H9 (cell line): ENCODE data around the gene NOVA1. TPM values are rescaled to one million over a fixed set of nuclear protein-coding genes. Genes with fewer than 3 reads are reported as not detected.

Experiments
- DNase-seq: peaks from one replicate; pipeline ENCODE4 v3.0.0-alpha.2; 2017
- H2AFZ ChIP-seq: one replicate; pipeline ENCODE4 v1.6.1; 2013; ENCODE audit warnings: mild to moderate bottlenecking, low read length, control low read depth, moderate library complexity
- H2AK5ac ChIP-seq: 2 replicates; pipeline ENCODE4 v1.6.1; 2013; ENCODE audit warnings: low read length, control low read depth, mixed read lengths; ENCODE audit not compliant: insufficient read length
- H2BK120ac ChIP-seq: one replicate; pipeline ENCODE4 v1.6.1; 2013; ENCODE audit warnings: low read depth, mild to moderate bottlenecking, low read length, control low read depth, inconsistent platforms; ENCODE audit not compliant: poor library complexity, severe bottlenecking
- H2BK12ac ChIP-seq: 2 replicates; pipeline ENCODE4 v1.6.1; 2013; ENCODE audit warnings: low read length, control low read depth, mixed read lengths, low read depth; ENCODE audit not compliant: insufficient read length
- H2BK15ac ChIP-seq: 2 replicates; pipeline ENCODE4 v1.6.1; 2013; ENCODE audit warnings: low read depth, low read length, control low read depth
- H2BK20ac ChIP-seq: one replicate; pipeline ENCODE4 v1.6.1; 2013; ENCODE audit warnings: low read depth, mild to moderate bottlenecking, low read length, control low read depth, inconsistent platforms; ENCODE audit not compliant: poor library complexity, severe bottlenecking
- H2BK5ac ChIP-seq: 2 replicates; pipeline ENCODE4 v1.6.1; 2013; ENCODE audit warnings: low read length, control low read depth, mixed read lengths; ENCODE audit not compliant: insufficient read length
- H3K14ac ChIP-seq: 2 replicates; pipeline ENCODE4 v1.6.1; 2013; ENCODE audit warnings: low read length, control low read depth; ENCODE audit not compliant: insufficient read depth
- H3K18ac ChIP-seq: 2 replicates; pipeline ENCODE4 v1.6.1; 2013; ENCODE audit warnings: low read depth, mild to moderate bottlenecking, mixed read lengths, low read length, control low read depth; ENCODE audit not compliant: insufficient read length
- H3K23ac ChIP-seq: 2 replicates; pipeline ENCODE4 v1.6.1; 2013; ENCODE audit warnings: low read length, control low read depth, mixed read lengths, low read depth; ENCODE audit not compliant: insufficient read length
- H3K23me2 ChIP-seq: 2 replicates; pipeline ENCODE4 v1.6.1; 2013; ENCODE audit warnings: low read depth, mild to moderate bottlenecking, mixed read lengths, low read length, control low read depth; ENCODE audit not compliant: insufficient read length, poor library complexity, severe bottlenecking
- H3K27ac ChIP-seq: 2 replicates; pipeline ENCODE4 v1.5.1; 2013; ENCODE audit warnings: low read length, control low read depth, mixed read lengths, low read depth; ENCODE audit not compliant: insufficient read length
- H3K27me3 ChIP-seq: 2 replicates; pipeline ENCODE4 v1.6.1; 2013; ENCODE audit warnings: low read length, control low read depth, inconsistent platforms; ENCODE audit not compliant: insufficient read depth
- H3K4ac ChIP-seq: 2 replicates; pipeline ENCODE4 v1.6.1; 2013; ENCODE audit warnings: low read depth, mild to moderate bottlenecking, control low read depth, inconsistent platforms, low read length, moderate library complexity
- H3K4me1 ChIP-seq: 2 replicates; pipeline ENCODE4 v1.6.1; 2013; ENCODE audit warnings: low read length, control low read depth, inconsistent platforms; ENCODE audit not compliant: insufficient read depth
- H3K4me2 ChIP-seq: 2 replicates; pipeline ENCODE4 v1.6.1; 2013; ENCODE audit warnings: low read length, control low read depth, mixed read lengths; ENCODE audit not compliant: insufficient read length, insufficient read depth
- H3K56ac ChIP-seq: 2 replicates; pipeline ENCODE4 v1.6.1; 2013; ENCODE audit warnings: low read depth, mild to moderate bottlenecking, mixed read lengths, low read length, control low read depth; ENCODE audit not compliant: insufficient read length
- H3K79me1 ChIP-seq: 2 replicates; pipeline ENCODE4 v1.6.1; 2013; ENCODE audit warnings: low read depth, mild to moderate bottlenecking, moderate library complexity, low read length, control low read depth, inconsistent platforms; ENCODE audit not compliant: insufficient read depth, poor library complexity, severe bottlenecking
- H3K79me2 ChIP-seq: 2 replicates; pipeline ENCODE4 v1.6.1; 2013; ENCODE audit warnings: low read length, control low read depth, inconsistent platforms; ENCODE audit not compliant: insufficient read depth
- H3K9ac ChIP-seq: 2 replicates; pipeline ENCODE4 v1.6.1; 2013; ENCODE audit warnings: low read length, control low read depth, mixed read lengths; ENCODE audit not compliant: insufficient read length; ENCODE audit errors: extremely low read depth
- H3K9me3 ChIP-seq: one replicate; pipeline ENCODE4 v1.6.1; 2013; ENCODE audit warnings: low read depth, low read length, inconsistent platforms; ENCODE audit not compliant: control insufficient read depth
- H3T11ph ChIP-seq: one replicate; pipeline ENCODE4 v1.6.1; 2013; ENCODE audit warnings: mild to moderate bottlenecking, low read length, control low read depth, inconsistent platforms
- H4K20me1 ChIP-seq: one replicate; pipeline ENCODE4 v1.6.1; 2013; ENCODE audit not compliant: control insufficient read depth, insufficient read length, insufficient read depth
- H4K5ac ChIP-seq: 2 replicates; pipeline ENCODE4 v1.6.1; 2013; ENCODE audit warnings: low read depth, mild to moderate bottlenecking, mixed read lengths, low read length, control low read depth; ENCODE audit not compliant: insufficient read length
- H4K8ac ChIP-seq: replicated peaks from 2 replicates; pipeline ENCODE4 v1.6.1; 2013; ENCODE audit warnings: low read length, control low read depth, mixed read lengths, low read depth; ENCODE audit not compliant: insufficient read length
- H4K91ac ChIP-seq: 2 replicates; pipeline ENCODE4 v1.6.1; 2013; ENCODE audit warnings: low read depth, mild to moderate bottlenecking, moderate library complexity, mixed read lengths, low read length, control low read depth; ENCODE audit not compliant: insufficient read length
- H3K27ac Mint-ChIP-seq, 3 experiments: 2 replicates in 2 of 3; 3 replicates in 1 of 3; pipeline ENCODE4 v1.8.0; 2020 to 2021; ENCODE audit warnings: mixed read lengths in 3 of 3, mild to moderate bottlenecking in 1 of 3, moderate library complexity in 1 of 3
- H3K27me3 Mint-ChIP-seq: 2 replicates; pipeline ENCODE4 v1.8.0; 2021; ENCODE audit warnings: low read depth, mild to moderate bottlenecking, moderate library complexity, mixed read lengths
- H3K36me3 Mint-ChIP-seq, 3 experiments: 2 replicates in 2 of 3; 3 replicates in 1 of 3; pipeline ENCODE4 v1.8.0; 2020 to 2021; ENCODE audit warnings: low read depth in 3 of 3, mixed read lengths in 3 of 3; ENCODE audit not compliant: insufficient read depth in 1 of 3
- H3K4me1 Mint-ChIP-seq, 2 experiments: 2 replicates each; pipeline ENCODE4 v1.8.0; 2020; ENCODE audit warnings: mixed read lengths in 2 of 2
- H3K4me3 Mint-ChIP-seq, 2 experiments: 2 replicates in 1 of 2; 3 replicates in 1 of 2; pipeline ENCODE4 v1.8.0; 2020 to 2021; ENCODE audit warnings: mild to moderate bottlenecking in 2 of 2, mixed read lengths in 2 of 2, moderate library complexity in 1 of 2
- H3K9me3 Mint-ChIP-seq, 2 experiments: 2 replicates in 1 of 2; 3 replicates in 1 of 2; pipeline ENCODE4 v1.8.0; 2020; ENCODE audit warnings: mild to moderate bottlenecking in 2 of 2, mixed read lengths in 2 of 2, moderate library complexity in 1 of 2
- total RNA-seq: library from RNA; stranded (reverse); gene quantifications from 2 replicates; pipeline ENCODE4 v1.2.1, GENCODE V29; 2021
- TF ChIP-seq, protein P1 (sequence below): fragments of 200-600 bp; sonication (generic); conservative IDR thresholded peaks from 3 replicates; pipeline ENCODE4 v1.8.0; 2021; ENCODE audit warnings: antibody characterized with exemption, mild to moderate bottlenecking

The NOVA1 gene
- total RNA-seq, 1 experiment from 2014 or later = 13.8 TPM

- Histone ChIP-seq H2AK5ac (no peak overlapping the region), H3K4me2 (no peak overlapping the region), H4K8ac (no peak overlapping the region), H2BK15ac (no peak overlapping the region), H3K56ac (no peak overlapping the region), H3K23me2 (no peaks in the 10 kb centered on the region), H3K27ac (no peak overlapping the region), H3K4ac (no peak overlapping the region), H3K18ac (no peak overlapping the region), H4K5ac (no peak overlapping the region), H2AFZ (no peak overlapping the region), H3K9ac (no peak overlapping the region), H3K27me3 (no peaks in the 10 kb centered on the region), H2BK5ac (no peak overlapping the region), H2BK20ac (no peak overlapping the region), H3K79me2 (no peaks in the 10 kb centered on the region), H3K23ac (no peak overlapping the region), H3K4me1 (no peaks in the 10 kb centered on the region), H4K20me1 (no peaks in the 10 kb centered on the region), H3K14ac (no peak overlapping the region), H2BK12ac (no peak overlapping the region), H2BK120ac (no peak overlapping the region), H4K91ac (no peak overlapping the region), H3T11ph (no peak overlapping the region), H3K9me3 (no peaks in the 10 kb centered on the region), H3K79me1 (no peaks in the 10 kb centered on the region)
- H3K27ac Mint-ChIP-seq = no peak overlapping the region
- H3K27me3 Mint-ChIP-seq = no peaks in the 10 kb centered on the region
- no peak overlapping the region for H3K4me3 Mint-ChIP-seq
- no peaks in the 10 kb centered on the region; a peak in 1 of 5 replicates for H3K9me3 Mint-ChIP-seq
- H3K4me1 Mint-ChIP-seq = peaks cover 14 to 15% of the 10 kb centered on the region in 2 experiments
- no peak for DNase-seq
- TF ChIP-seq, protein P1, sequence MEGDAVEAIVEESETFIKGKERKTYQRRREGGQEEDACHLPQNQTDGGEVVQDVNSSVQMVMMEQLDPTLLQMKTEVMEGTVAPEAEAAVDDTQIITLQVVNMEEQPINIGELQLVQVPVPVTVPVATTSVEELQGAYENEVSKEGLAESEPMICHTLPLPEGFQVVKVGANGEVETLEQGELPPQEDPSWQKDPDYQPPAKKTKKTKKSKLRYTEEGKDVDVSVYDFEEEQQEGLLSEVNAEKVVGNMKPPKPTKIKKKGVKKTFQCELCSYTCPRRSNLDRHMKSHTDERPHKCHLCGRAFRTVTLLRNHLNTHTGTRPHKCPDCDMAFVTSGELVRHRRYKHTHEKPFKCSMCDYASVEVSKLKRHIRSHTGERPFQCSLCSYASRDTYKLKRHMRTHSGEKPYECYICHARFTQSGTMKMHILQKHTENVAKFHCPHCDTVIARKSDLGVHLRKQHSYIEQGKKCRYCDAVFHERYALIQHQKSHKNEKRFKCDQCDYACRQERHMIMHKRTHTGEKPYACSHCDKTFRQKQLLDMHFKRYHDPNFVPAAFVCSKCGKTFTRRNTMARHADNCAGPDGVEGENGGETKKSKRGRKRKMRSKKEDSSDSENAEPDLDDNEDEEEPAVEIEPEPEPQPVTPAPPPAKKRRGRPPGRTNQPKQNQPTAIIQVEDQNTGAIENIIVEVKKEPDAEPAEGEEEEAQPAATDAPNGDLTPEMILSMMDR = no peak
- H3K36me3 Mint-ChIP-seq = no peaks in the 10 kb centered on the region
Observed at GRCh38 chr14:26414926-26415325, 182.9 kb downstream of the NOVA1 start.
